ENCODE data around the gene PRR33. TPM values are rescaled to one million over a fixed set of nuclear protein-coding genes. Genes with fewer than 3 reads are reported as not detected.

Gene PRR33
- total RNA-seq, 2 donors from 2014 or later: not detected

GRCh38 chr11:1859004-1859403 lies 32.7 kb downstream of the PRR33 start:
- DNase-seq (no peak), ATAC-seq (replicated peaks in 1 of 2) (no peak)
- H3K36me3 Mint-ChIP-seq (ENCODE audit: insufficient read depth in 2 of 2): no peaks in the 10 kb centered on the region
- H3K27me3 Mint-ChIP-seq (ENCODE audit: low read depth): no peaks in the 10 kb centered on the region
- H3K4me3 Mint-ChIP-seq: no peak overlapping the region
- H3K27ac Mint-ChIP-seq: no peak overlapping the region
- no peaks in the 10 kb centered on the region for H3K9me3 Mint-ChIP-seq
- H3K4me1 Mint-ChIP-seq (ENCODE audit: low read depth): peaks cover 10% of the 10 kb centered on the region

- H3K36me3 Mint-ChIP-seq (ENCODE audit: insufficient read depth in 2 of 2): no peaks in the 10 kb centered on the region
- ATAC-seq (replicated peaks in 1 of 2) (no peak), DNase-seq (no peak)
- no peaks in the 10 kb centered on the region for H3K9me3 Mint-ChIP-seq
- no peak overlapping the region for H3K4me3 Mint-ChIP-seq
- H3K4me1 Mint-ChIP-seq (ENCODE audit: low read depth): peaks cover 10% of the 10 kb centered on the region
- H3K27ac Mint-ChIP-seq: no peak overlapping the region
- H3K27me3 Mint-ChIP-seq (ENCODE audit: low read depth): no peaks in the 10 kb centered on the region
Observed at GRCh38 chr11:1858576-1858975, 33.1 kb downstream of the PRR33 start.

- DNase-seq (no peak), ATAC-seq (replicated peaks in 1 of 2) (no peak)
- no peak overlapping the region for H3K4me3 Mint-ChIP-seq
- H3K4me1 Mint-ChIP-seq (ENCODE audit: low read depth): peaks cover 12% of the 10 kb centered on the region
- peaks cover 0 to under 1% of the 10 kb centered on the region in 2 donors for H3K36me3 Mint-ChIP-seq (ENCODE audit: insufficient read depth in 2 of 2)
- no peaks in the 10 kb centered on the region for H3K27me3 Mint-ChIP-seq (ENCODE audit: low read depth)
- no peak overlapping the region for H3K27ac Mint-ChIP-seq
- no peaks in the 10 kb centered on the region for H3K9me3 Mint-ChIP-seq
Observed at GRCh38 chr11:1858154-1858553, 33.5 kb downstream of the PRR33 start.

- ATAC-seq (replicated peaks in 1 of 2) (no peak), DNase-seq (no peak)
- Mint-ChIP-seq H3K9me3 (no peaks in the 10 kb centered on the region), H3K36me3 (ENCODE audit: insufficient read depth in 2 of 2) (peaks cover 2 to 3% of the 10 kb centered on the region in 2 donors), H3K4me1 (ENCODE audit: low read depth) (peaks cover 23% of the 10 kb centered on the region), H3K27me3 (ENCODE audit: low read depth) (no peaks in the 10 kb centered on the region), H3K4me3 (no peak overlapping the region), H3K27ac (no peak overlapping the region)
Observed at GRCh38 chr11:1857064-1857463, 34.6 kb downstream of the PRR33 start.

- ATAC-seq (replicated peaks in 1 of 2): no peak
- H3K4me1 Mint-ChIP-seq (ENCODE audit: low read depth): peaks cover 29% of the 10 kb centered on the region
- peak overlapping the region; percentile 19 to 93 for H3K4me3 Mint-ChIP-seq
Observed at GRCh38 chr11:1856306-1857005, 35.2 kb downstream of the PRR33 start.

GRCh38 chr11:1855886-1856265 lies 35.8 kb downstream of the PRR33 start:
- Mint-ChIP-seq H3K27ac (no peak overlapping the region), H3K9me3 (no peaks in the 10 kb centered on the region), H3K4me1 (ENCODE audit: low read depth) (peaks cover 35% of the 10 kb centered on the region), H3K36me3 (ENCODE audit: insufficient read depth in 2 of 2) (peaks cover 2 to 3% of the 10 kb centered on the region in 2 donors), H3K27me3 (ENCODE audit: low read depth) (no peaks in the 10 kb centered on the region), H3K4me3 (peak overlapping the region; percentile 93 to 99)
- DNase-seq (no peak), ATAC-seq (replicated peaks in 1 of 2) (no peak)

More at GRCh38 chr11:1856306-1857005, 35.2 kb downstream of the PRR33 start:
- H3K27ac Mint-ChIP-seq: no peak overlapping the region
- no peaks in the 10 kb centered on the region for H3K27me3 Mint-ChIP-seq (ENCODE audit: low read depth)
- H3K9me3 Mint-ChIP-seq: no peaks in the 10 kb centered on the region
- DNase-seq: no peak
- peaks cover 2 to 3% of the 10 kb centered on the region in 2 donors for H3K36me3 Mint-ChIP-seq (ENCODE audit: insufficient read depth in 2 of 2)

- peaks cover 2 to 3% of the 10 kb centered on the region in 2 donors for H3K36me3 Mint-ChIP-seq (ENCODE audit: insufficient read depth in 2 of 2)
- ATAC-seq (replicated peaks in 1 of 2) (peak; percentile 45 to 67), DNase-seq (peak; percentile 80 to 83)
- peak overlapping the region; percentile 19 for H3K27ac Mint-ChIP-seq
- H3K4me3 Mint-ChIP-seq: peak overlapping the region; percentile 93 to 99
- H3K9me3 Mint-ChIP-seq: no peaks in the 10 kb centered on the region
- H3K27me3 Mint-ChIP-seq (ENCODE audit: low read depth): no peaks in the 10 kb centered on the region
- H3K4me1 Mint-ChIP-seq (ENCODE audit: low read depth): peaks cover 41% of the 10 kb centered on the region
Observed at GRCh38 chr11:1854949-1855885, 36.5 kb downstream of the PRR33 start.

- peak overlapping the region; percentile 2 for H3K27ac Mint-ChIP-seq
- peaks cover 2 to 3% of the 10 kb centered on the region in 2 donors for H3K36me3 Mint-ChIP-seq (ENCODE audit: insufficient read depth in 2 of 2)
- peak overlapping the region; percentile 93 to 99 for H3K4me3 Mint-ChIP-seq
- H3K4me1 Mint-ChIP-seq (ENCODE audit: low read depth): peaks cover 48% of the 10 kb centered on the region
- no peaks in the 10 kb centered on the region for H3K27me3 Mint-ChIP-seq (ENCODE audit: low read depth)
- no peaks in the 10 kb centered on the region for H3K9me3 Mint-ChIP-seq
- DNase-seq (peak; percentile 37 to 39), ATAC-seq (replicated peaks in 1 of 2) (peak; percentile 7 to 11)
Observed at GRCh38 chr11:1854132-1854948, 37.4 kb downstream of the PRR33 start.

- peaks cover 2 to 3% of the 10 kb centered on the region in 2 donors for H3K36me3 Mint-ChIP-seq (ENCODE audit: insufficient read depth in 2 of 2)
- DNase-seq (peak; percentile 41 to 50), ATAC-seq (replicated peaks in 1 of 2) (peak in 1 of 2 donors; percentile 6)
- no peaks in the 10 kb centered on the region for H3K27me3 Mint-ChIP-seq (ENCODE audit: low read depth)
- H3K9me3 Mint-ChIP-seq: no peaks in the 10 kb centered on the region
- H3K27ac Mint-ChIP-seq: peak overlapping the region; percentile 98
- H3K4me1 Mint-ChIP-seq (ENCODE audit: low read depth): peaks cover 56% of the 10 kb centered on the region
- peak overlapping the region; percentile 93 to 99 for H3K4me3 Mint-ChIP-seq
Observed at GRCh38 chr11:1853376-1854131, 38.1 kb downstream of the PRR33 start.

- H3K36me3 Mint-ChIP-seq (ENCODE audit: insufficient read depth in 2 of 2): peaks cover 2 to 3% of the 10 kb centered on the region in 2 donors
- H3K27me3 Mint-ChIP-seq (ENCODE audit: low read depth): no peaks in the 10 kb centered on the region
- peak within 1 kb of the TSS; percentile 93 to 99 for H3K4me3 Mint-ChIP-seq
- peaks cover 59% of the 10 kb centered on the region for H3K4me1 Mint-ChIP-seq (ENCODE audit: low read depth)
- peak within 1 kb of the TSS; percentile 98 for H3K27ac Mint-ChIP-seq
- ATAC-seq (replicated peaks in 1 of 2) (peak; percentile 63 to 67), DNase-seq (peak; percentile 88 to 90)
- no peaks in the 10 kb centered on the region for H3K9me3 Mint-ChIP-seq
Observed at GRCh38 chr11:1852877-1853276, 38.8 kb downstream of the PRR33 start, which contains the start of gene LSP1. TSS of gene LSP1 (plus strand) at chr11:1853084. CDS start at chr11:1853145, 61 bp downstream.

GRCh38 chr11:1852271-1852876 lies 39.3 kb downstream of the PRR33 start:
- no peak for ATAC-seq (replicated peaks in 1 of 2)

More at GRCh38 chr11:1852271-1852876, 39.3 kb downstream of the PRR33 start:
- Mint-ChIP-seq H3K9me3 (no peaks in the 10 kb centered on the region), H3K4me1 (ENCODE audit: low read depth) (peaks cover 59% of the 10 kb centered on the region), H3K4me3 (peak overlapping the region; percentile 93 to 99), H3K27ac (peak overlapping the region; percentile 98), H3K27me3 (ENCODE audit: low read depth) (no peaks in the 10 kb centered on the region), H3K36me3 (ENCODE audit: insufficient read depth in 2 of 2) (peaks cover 2 to 3% of the 10 kb centered on the region in 2 donors)
- DNase-seq: no peak
